ENCODE measurements around the gene C6.

Gene C6

DNA sequence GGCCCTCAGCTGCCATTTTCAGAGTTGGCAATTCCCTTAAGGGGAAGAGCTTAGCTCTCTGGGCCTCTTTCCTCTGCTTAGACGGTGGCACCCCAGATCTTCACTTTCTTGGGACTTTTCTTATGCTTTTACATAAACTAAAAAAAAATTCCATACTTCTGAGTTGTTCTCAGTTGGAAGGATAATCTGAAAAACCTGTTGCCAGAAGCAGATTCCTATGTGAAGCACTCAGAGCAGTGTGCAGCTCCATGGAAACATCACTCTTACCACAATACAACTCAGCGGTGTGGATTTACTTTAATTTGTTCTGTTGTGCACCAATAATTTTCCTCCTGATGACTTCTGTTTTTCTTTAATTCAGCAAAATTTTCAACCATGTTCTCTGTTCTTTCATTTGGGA is 98.1 kb downstream of the C6 start:
- DNase-seq: no peak

DNA sequence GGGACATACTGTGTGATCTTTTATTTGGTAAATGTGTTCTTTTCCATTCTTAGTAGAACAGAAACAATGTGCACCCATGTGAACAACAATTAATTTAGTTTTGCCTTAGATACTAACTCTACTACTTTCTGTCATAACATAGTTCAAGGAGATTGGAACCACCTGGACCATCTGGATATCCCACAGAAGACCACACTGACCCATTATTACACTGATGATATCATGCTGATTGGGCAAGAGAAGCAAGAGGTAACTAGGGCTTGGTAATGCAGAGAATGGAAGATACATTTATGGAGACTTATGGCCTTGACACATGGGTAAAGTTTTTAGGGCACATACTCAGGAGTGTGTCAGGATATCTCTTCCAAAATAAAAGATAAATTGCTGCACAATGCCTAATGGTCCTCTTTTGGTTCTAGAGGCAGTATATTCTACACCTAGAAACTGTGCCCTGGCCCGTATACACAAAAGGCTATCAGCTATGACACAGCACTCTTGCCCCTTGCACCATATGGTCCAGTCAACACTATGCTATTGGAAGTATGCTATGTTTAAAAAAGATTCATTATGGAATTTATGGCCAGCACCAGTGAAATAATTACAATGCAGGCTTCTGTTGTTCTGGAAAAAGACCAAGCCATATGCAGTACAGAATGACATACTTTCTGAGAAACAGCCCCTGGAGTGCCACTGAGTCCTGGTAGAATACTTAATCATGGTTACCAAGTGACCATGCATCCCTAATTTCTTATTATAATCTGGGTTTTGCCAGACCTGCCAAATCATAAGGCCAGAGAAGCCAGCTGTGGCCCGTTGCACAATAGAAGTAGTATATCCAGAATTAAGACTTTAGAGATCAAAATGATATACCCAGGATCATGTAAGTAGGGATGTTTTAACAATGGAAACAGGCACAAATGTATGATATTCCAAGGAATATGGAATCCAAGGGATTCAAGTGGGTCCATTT is 100.6 kb downstream of the C6 start:
- DNase-seq: no peak

DNA sequence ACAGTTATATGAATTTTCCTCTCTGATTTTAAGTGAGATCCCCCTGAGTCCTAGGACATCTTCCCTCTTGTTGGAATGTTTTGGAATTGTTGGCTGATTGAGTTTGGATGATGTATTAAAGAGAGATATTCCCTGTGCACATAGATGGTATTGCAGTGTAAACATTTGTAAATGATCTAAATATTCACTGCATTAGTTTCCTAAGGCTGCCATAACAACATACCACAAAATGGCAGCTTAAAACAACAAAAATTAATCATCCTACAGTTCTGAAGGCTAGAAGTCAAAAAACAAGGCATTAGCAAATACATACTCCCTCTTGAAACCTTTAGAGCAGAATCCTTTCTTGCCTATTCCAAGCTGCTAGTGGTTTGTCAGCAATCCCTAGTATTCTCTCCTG is 104.1 kb downstream of the C6 start:
- no peak for DNase-seq

DNA sequence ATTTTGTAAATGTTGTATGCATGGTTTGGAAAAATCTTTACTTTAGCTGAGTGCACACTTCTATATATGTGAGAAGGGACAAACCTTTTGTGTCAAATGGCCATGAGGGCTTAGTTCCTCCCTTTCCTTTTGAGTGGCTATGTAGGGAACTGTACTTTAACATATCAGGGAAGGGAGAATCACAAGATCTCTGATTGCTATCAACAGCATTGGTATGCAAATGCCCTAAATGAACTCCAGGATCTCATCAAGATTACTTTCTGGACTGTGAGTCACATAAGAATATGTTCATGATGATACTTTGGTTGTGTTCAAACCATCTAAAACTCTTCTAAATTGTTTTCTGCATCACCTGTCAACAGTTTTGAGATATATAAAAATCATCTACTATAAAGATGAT is 111.0 kb downstream of the C6 start:
- DNase-seq: no peak

DNA sequence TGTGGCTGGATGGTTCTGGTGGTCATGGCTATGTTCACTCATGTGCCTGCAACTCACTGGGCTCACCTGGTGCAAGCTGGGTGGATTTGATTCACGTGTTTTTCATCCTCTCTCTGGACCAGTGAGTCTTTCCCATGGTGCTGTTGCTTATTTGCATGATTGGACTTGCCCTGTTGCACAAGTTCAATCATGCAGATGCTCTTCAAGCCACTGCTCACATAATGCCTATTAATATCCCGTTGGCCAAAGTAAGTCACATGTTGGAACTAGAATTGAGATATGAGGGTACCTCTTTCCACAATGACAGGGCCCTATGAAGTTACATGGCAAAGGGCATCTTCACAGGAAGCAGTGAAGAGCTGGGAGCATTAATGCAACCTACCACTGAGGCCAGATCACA is 115.7 kb downstream of the C6 start:
- no peak for DNase-seq

DNA sequence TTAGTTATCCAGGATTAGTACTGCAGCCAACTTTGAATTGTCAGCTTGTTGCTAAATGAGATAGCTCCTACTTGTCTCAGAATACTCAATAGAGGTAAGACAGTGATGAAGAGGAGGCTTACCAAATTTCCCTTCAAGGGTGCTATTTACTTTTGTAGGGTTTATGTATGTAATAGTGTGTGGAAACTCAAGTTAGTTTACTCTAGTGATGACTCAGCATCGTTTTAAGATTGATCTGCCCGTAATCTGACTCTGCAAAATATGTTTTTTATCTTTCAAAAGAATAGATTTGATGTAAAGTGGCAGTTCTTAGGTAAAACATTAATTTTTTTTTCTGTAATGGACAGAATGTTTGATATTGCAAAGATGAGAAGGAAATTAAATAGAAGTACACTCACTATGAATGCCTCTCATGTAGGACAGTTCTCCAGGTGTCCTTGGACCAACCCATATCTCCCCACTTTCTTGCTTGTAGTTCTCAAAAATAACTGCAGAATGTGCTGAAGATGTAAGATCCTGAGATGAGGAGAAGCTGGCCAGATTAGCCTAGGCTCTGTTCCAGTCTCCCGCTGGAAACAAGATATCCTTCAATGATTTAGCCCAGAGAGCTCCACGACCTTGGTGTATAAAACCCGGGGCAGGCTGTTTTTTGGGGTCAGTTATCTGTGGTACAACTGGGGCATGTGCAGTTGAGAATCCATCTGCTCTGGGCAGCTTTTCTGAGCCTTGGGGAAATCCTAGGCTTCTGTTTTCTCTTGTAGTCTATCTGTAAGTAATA is 117.8 kb downstream of the C6 start:
- no peak for DNase-seq

DNA sequence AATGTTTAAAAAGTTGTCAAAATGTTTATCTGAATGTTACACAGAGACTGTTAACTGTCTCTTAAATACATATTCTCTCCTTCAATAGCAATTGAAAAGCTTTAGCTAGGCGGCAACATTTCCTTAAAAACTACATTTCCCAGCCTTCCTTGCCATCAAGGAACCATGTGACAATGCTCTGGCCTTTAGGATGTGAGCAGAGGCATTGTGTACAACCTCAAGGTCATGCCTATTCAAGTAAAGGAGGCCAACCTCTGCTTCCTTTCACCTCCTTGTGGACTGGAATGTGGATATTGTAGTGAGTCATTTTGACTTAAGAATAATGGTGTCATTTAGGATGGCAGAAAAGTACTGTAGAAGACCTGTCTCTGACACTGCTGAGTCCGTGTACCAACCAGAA is 118.5 kb downstream of the C6 start:
- DNase-seq: no peak

DNA sequence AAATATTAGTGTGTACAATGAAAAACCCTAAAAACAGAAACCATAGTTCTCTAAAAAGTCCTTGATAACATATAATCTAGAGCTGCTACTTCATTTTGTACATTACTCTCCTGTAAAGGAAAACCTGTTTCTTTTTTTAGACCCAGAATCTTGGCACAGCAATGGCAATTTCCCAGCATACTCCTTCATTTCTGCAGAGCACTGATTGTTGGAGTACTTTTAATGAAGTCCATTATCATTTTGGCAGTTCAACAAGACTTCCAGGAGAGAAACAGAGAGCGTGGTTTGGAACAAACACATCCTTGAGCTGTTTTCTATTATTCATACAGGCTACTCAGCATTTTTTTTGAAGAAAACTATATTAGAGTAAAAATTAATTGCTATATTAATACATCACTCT is 119.5 kb downstream of the C6 start:
- no peak for DNase-seq

All from NCI-H1417 treated with DMSO at 0.1 percent for 48 hours (cell line).